Epidermal melanocyte (primary cell): ENCODE results near the gene ERG28.
"Not testable (repeated sequence)": the region's sequence is repeated elsewhere in the genome, so short reads cannot be mapped to it uniquely, and the experiment has no call there.

Experiments
- DNase-seq: peaks from one replicate; pipeline ENCODE4 v3.0.0; 2011; ENCODE audit warnings: low spot score; ENCODE audit not compliant: insufficient read length

Gene ERG28

GRCh38 chr14:75626863-75627262 lies 33.8 kb downstream of the ERG28 start:
- no peak for DNase-seq

GRCh38 chr14:75626396-75626795 lies 34.3 kb downstream of the ERG28 start:
- DNase-seq, result no peak

- DNase-seq, result no peak
These were observed 35.6 kb downstream of the ERG28 start for GRCh38 chr14:75625034-75625433.

- DNase-seq, result no peak
These were observed 41.1 kb downstream of the ERG28 start for GRCh38 chr14:75619548-75619947.

DNA sequence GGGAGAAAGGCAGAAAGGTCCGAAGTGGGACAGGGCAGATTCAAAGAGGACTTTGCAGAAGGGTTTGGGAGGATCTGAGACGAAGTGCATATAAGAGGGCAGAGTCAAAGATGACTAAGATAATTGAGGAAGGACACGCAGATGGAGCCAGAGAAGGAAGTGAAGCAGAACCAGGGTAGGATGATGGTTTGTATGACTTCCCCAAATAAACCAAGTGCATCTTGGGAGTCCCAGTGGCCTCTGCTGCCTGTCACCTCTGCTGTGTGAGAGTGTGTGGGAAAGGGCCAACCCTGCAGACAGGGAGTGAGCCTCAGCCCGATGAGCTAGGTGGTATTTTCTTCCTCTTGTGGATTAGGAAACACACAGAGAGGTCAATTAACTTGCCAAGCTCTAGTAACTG lies 45.5 kb downstream of the ERG28 start:
- DNase-seq, result no peak

GRCh38 chr14:75614179-75614578 lies 46.5 kb downstream of the ERG28 start:
- DNase-seq, result no peak

DNA sequence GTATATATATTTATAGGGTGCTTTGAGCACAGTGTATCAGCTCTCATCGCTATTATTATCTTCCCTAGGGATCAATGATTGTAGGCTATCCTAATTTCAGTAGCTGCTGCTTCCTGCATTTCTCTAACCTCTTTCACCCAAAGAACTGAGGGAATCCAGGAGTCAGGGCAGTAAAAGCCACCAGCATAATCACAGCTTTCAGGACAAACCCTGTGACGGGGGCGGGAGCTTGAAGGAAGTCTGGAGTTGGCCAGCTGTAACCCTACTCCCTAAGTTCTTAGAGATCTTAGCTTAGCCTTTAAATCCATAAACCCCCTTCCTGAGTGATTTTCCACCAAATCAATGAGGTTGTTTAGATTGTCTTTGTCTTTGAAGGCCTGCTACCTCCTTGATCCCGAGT lies 48.5 kb downstream of the ERG28 start:
- no peak for DNase-seq

- no peak for DNase-seq
These were observed 49.8 kb downstream of the ERG28 start for GRCh38 chr14:75610834-75611233.

DNA sequence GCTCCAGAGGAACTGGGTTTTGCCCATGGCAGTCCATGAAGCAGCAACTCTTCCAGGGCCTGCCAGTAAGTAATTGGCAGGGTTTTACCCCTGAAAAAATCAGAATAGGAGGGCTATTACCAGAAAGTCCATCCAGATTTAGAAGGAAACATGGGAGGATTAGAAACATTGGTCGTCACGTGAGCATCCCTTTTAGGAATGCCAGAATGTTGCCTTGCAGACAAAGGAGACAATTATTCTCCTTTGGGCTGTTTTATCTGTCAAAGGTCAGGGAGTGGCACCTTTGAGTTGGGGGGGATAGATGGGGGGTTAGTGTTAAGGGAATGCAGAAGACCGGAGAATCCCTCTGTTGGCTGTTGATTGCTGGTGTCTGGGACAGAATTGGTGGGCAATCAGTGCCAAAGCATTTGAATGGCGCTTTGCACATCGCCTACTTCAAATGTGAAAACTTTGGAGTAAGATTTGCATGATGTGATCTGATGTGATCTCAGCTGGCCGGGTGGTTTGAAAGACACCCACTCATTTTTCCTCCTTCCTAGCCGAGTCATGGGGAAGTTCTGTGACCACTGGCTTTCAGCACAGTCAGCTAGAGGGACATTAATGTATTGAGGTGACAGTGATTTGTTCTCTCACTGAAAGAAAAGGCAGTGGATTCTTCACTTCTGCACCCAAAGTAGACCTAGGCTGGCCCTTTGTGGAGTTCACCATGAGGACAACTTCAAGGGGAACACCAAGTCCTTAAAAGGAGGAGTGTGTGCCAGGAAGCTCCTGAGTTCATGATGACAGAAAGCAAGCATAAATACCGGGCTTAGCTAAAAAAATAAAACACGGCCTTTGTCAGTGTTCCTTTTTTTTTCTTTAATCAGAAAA lies 50.8 kb downstream of the ERG28 start:
- no peak for DNase-seq

GRCh38 chr14:75609116-75609515 lies 51.6 kb downstream of the ERG28 start:
- DNase-seq, result no peak

- no peak for DNase-seq
These were observed 52.6 kb downstream of the ERG28 start for GRCh38 chr14:75607842-75608640.

- DNase-seq, result no peak
These were observed 53.6 kb downstream of the ERG28 start for GRCh38 chr14:75607044-75607443.

DNA sequence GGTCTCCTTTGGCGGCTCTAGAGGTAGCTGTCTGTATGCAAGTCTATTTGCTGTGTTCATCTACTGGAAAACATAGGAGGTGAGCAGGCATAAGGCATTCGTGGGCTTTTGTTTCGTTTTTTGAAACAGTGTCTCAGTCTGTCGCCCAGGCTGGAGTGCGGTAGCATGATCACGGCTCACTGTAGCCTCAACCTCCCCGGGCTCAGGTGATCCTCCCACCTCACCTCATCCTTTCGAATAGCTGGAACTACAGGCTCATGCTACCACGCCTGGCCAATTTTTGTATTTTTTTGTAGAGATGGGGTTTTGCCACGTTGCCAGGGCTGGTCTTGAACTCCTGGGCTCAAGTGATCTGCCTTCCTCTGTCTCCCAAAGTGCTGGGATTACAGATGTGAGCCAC lies 54.8 kb downstream of the ERG28 start:
- DNase-seq, result no peak

DNA sequence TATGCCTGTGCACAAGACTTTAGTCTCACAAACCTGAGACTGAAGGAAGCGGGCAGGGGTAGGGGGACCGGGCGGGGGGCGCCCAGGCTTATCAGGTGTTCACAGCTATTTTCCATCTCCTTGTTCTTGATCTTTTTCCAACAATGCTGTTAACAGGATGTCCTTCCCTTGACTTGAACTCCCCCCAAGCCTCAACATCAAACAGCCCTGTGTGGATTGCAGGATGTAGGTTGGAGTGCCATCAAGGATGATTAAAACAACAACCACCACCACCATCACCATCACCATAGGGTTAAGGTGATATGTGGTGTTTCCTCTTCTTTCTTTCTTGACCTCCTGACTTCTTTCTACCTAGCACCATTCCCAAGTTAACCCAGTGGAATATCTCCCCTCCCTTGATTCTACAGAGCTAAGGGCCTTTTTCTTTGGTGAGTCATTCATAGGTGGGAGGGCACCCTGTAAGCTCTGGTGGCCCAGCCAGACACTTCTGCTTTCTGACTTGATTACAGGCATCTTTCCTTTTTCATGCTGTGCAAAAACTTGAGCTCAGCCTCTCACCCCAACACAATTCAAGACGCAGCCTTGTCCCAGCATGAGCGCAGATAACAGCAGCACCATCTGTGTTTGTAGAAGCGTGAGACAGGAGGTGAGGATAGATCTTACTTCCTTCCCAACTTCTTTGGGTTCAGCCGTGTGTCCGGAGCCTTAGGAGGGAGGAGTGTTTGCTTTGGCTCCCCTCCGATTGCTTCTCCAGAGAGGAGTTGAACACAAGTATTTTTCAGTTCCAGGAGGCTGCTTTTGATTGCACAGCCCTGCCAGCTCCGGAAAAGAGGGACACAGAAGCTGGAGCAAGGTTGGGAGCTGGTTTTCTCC lies 55.5 kb downstream of the ERG28 start:
- no peak for DNase-seq

GRCh38 chr14:75602503-75602902 lies 58.2 kb downstream of the ERG28 start:
- DNase-seq, result no peak

DNA sequence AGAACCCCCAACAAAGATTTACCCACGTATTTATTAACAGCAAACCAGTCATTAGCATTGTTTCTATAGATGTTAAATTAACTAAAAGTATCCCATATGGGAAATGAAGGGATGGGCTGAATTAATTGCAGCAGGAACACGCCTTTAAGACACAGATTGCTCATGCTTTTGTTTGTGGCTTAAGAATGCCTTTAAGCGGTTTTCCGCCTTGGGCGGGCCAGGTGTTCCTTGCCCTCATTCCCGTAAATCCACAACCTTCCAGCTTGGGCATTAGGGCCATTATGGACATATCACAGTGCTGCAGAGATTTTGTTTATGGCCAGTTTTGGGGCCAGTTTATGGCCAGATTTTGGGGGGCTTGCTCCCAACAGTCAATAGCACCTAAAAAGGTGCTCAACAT lies 59.6 kb downstream of the ERG28 start:
- not testable (repeated sequence) for DNase-seq

DNA sequence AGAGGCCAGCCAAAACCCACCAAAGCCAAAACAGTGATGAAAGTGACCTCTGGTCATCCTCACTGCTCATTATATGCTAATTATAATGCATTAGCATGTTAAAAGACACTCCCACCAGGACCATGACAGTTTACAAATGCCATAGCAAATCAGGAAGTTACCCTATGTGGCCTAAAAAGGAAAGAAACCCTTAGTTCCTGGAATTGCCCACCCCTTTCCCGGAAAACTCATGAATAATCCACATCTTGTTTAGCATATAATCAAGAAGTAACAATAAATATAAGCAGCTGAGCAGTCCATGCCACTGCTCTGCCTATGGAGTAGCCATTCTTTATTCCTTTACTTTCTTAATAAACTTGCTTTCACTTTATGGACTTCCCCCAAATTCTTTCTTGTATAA lies 60.6 kb downstream of the ERG28 start:
- DNase-seq, result not testable (repeated sequence)
